Measurements from ENCODE around the gene BBS4. TPM values are rescaled to one million over a fixed set of nuclear protein-coding genes. Genes with fewer than 3 reads are reported as not detected.

The BBS4 gene
- total and polyA plus RNA-seq, 2 donors (not counting 1 experiment from before 2014, with no cell fraction given) = 13.3 to 34.9 TPM

- Histone ChIP-seq H3K27me3 (replicated peaks in 1 of 4; ENCODE audit: control extremely low read depth in 1 of 4, control insufficient read depth in 3 of 4, insufficient read depth in 4 of 4, low read length in 3 of 4) (peaks cover 0 to 4% (median 3%) of the 10 kb centered on the region in 4 experiments), H3K4me1 (ENCODE audit: control insufficient read depth in 2 of 2, insufficient read depth in 2 of 2, low read length in 2 of 2) (peaks cover 7% of the 10 kb centered on the region in 2 donors), H3K4me2 (replicated peaks; ENCODE audit: low read depth, low read length, poor library complexity, severe bottlenecking) (no peak overlapping the region), H2AFZ (ENCODE audit: insufficient read depth, low read depth, low read length, poor library complexity, severe bottlenecking) (no peak overlapping the region), H3K36me3 (replicated peaks in 1 of 2; ENCODE audit: control extremely low read depth in 1 of 2, control insufficient read depth in 1 of 2, extremely low read depth in 1 of 2, insufficient read depth in 2 of 2, low read length in 1 of 2) (no peaks in the 10 kb centered on the region), H3K79me2 (ENCODE audit: control insufficient read depth, insufficient read depth, low read length) (peaks cover 8% of the 10 kb centered on the region), H3K9me3 (ENCODE audit: control extremely low read depth in 1 of 3, control insufficient read depth in 2 of 3, insufficient read depth in 1 of 3, low read length in 2 of 3) (no peaks in the 10 kb centered on the region), H4K20me1 (ENCODE audit: control insufficient read depth, insufficient read depth, low read length, poor library complexity, severe bottlenecking) (no peaks in the 10 kb centered on the region), H3K27ac (ENCODE audit: low read length in 2 of 2) (no peak overlapping the region), H3K9ac (ENCODE audit: low read length) (no peak overlapping the region), H3K4me3 (ENCODE audit: control extremely low read depth in 1 of 5, extremely low read depth in 1 of 5, insufficient read depth in 1 of 5, low read depth in 2 of 5, low read length in 4 of 5) (no peak overlapping the region)
- no peak overlapping the region for H3K4me3 Mint-ChIP-seq
- ChIA-PET CTCF (interaction anchor here (1.0 to 1.1 kb wide), 2 partner anchors 10 to 41 kb away, joined by 3 to 4 read pairs; no protein-coding TSS in a partner anchor), POLR2A (no interaction called here)
- TF ChIP-seq EZH2 (IDR thresholded peaks at IDR 0.05; ENCODE audit: borderline replicate concordance, insufficient read depth, low read depth, low read length, poor library complexity, severe bottlenecking) (no peak), CTCF (IDR thresholded peaks at IDR 0.05) (no peak)
- H3K27ac Mint-ChIP-seq = no peak overlapping the region
- DNase-seq (no peak), ATAC-seq (ENCODE audit: low read depth) (no peak)
- intact Hi-C loops (cut with micrococcal nuclease) = no loop called here
- H3K9me3 Mint-ChIP-seq (ENCODE audit: insufficient read depth) = no peaks in the 10 kb centered on the region
- peaks cover 19% of the 10 kb centered on the region for H3K27me3 Mint-ChIP-seq
- peaks cover 13% of the 10 kb centered on the region for H3K4me1 Mint-ChIP-seq
- 100% methylated on average over 1 of the region's 3 CpGs for WGBS (ENCODE audit: insufficient coverage)
Measured at GRCh38 chr15:72680931-72681330, 5.1 kb upstream of the BBS4 start.

GRCh38 chr15:72682772-72683171, 3.2 kb upstream of the BBS4 start:
- ATAC-seq (ENCODE audit: low read depth) = no peak

More at GRCh38 chr15:72682772-72683171, 3.2 kb upstream of the BBS4 start:
- ChIA-PET CTCF (no interaction called here), POLR2A (interaction anchor here (0.6 kb wide), 1 partner anchor 461 kb away, joined by 4 read pairs; no protein-coding TSS in a partner anchor)
- TF ChIP-seq CTCF (IDR thresholded peaks at IDR 0.05) (no peak), EZH2 (IDR thresholded peaks at IDR 0.05; ENCODE audit: borderline replicate concordance, insufficient read depth, low read depth, low read length, poor library complexity, severe bottlenecking) (no peak)
- intact Hi-C loops (cut with micrococcal nuclease) = no loop called here
- H3K9me3 Mint-ChIP-seq (ENCODE audit: insufficient read depth) = no peaks in the 10 kb centered on the region
- H3K4me1 Mint-ChIP-seq = peaks cover 22% of the 10 kb centered on the region
- WGBS (ENCODE audit: insufficient coverage) = 94% methylated on average over 3 of the region's 3 CpGs
- Histone ChIP-seq H3K27me3 (replicated peaks in 1 of 4; ENCODE audit: control extremely low read depth in 1 of 4, control insufficient read depth in 3 of 4, insufficient read depth in 4 of 4, low read length in 3 of 4) (peaks cover 0 to 4% (median 2%) of the 10 kb centered on the region in 4 experiments), H3K27ac (ENCODE audit: low read length in 2 of 2) (no peak overlapping the region), H2AFZ (ENCODE audit: insufficient read depth, low read depth, low read length, poor library complexity, severe bottlenecking) (no peak overlapping the region), H3K79me2 (ENCODE audit: control insufficient read depth, insufficient read depth, low read length) (peaks cover 18% of the 10 kb centered on the region), H3K4me3 (ENCODE audit: control extremely low read depth in 1 of 5, extremely low read depth in 1 of 5, insufficient read depth in 1 of 5, low read depth in 2 of 5, low read length in 4 of 5) (no peak overlapping the region), H4K20me1 (ENCODE audit: control insufficient read depth, insufficient read depth, low read length, poor library complexity, severe bottlenecking) (no peaks in the 10 kb centered on the region), H3K9ac (ENCODE audit: low read length) (no peak overlapping the region), H3K4me2 (replicated peaks; ENCODE audit: low read depth, low read length, poor library complexity, severe bottlenecking) (no peak overlapping the region), H3K9me3 (ENCODE audit: control extremely low read depth in 1 of 3, control insufficient read depth in 2 of 3, insufficient read depth in 1 of 3, low read length in 2 of 3) (no peaks in the 10 kb centered on the region), H3K36me3 (replicated peaks in 1 of 2; ENCODE audit: control extremely low read depth in 1 of 2, control insufficient read depth in 1 of 2, extremely low read depth in 1 of 2, insufficient read depth in 2 of 2, low read length in 1 of 2) (no peaks in the 10 kb centered on the region), H3K4me1 (ENCODE audit: control insufficient read depth in 2 of 2, insufficient read depth in 2 of 2, low read length in 2 of 2) (peaks cover 11 to 12% of the 10 kb centered on the region in 2 donors)
- H3K27me3 Mint-ChIP-seq = peaks cover 9% of the 10 kb centered on the region
- DNase-seq = no peak
- no peak overlapping the region for H3K4me3 Mint-ChIP-seq
- H3K27ac Mint-ChIP-seq = no peak overlapping the region
